NCI-H526 treated with DMSO at 0.1 percent for 48 hours (cell line): ENCODE results near the gene PDCD2L.
"Not testable (repeated sequence)": the region's sequence is repeated elsewhere in the genome, so short reads cannot be mapped to it uniquely, and the experiment has no call there.

ENCODE experiments used
- DNase-seq: peaks from one replicate; lab custom pipeline; 2025; lab: John Stamatoyannopoulos, UW

Gene PDCD2L

GRCh38 chr19:34469026-34469425 lies 64.8 kb downstream of the PDCD2L start:
- not testable (repeated sequence) for DNase-seq

DNA sequence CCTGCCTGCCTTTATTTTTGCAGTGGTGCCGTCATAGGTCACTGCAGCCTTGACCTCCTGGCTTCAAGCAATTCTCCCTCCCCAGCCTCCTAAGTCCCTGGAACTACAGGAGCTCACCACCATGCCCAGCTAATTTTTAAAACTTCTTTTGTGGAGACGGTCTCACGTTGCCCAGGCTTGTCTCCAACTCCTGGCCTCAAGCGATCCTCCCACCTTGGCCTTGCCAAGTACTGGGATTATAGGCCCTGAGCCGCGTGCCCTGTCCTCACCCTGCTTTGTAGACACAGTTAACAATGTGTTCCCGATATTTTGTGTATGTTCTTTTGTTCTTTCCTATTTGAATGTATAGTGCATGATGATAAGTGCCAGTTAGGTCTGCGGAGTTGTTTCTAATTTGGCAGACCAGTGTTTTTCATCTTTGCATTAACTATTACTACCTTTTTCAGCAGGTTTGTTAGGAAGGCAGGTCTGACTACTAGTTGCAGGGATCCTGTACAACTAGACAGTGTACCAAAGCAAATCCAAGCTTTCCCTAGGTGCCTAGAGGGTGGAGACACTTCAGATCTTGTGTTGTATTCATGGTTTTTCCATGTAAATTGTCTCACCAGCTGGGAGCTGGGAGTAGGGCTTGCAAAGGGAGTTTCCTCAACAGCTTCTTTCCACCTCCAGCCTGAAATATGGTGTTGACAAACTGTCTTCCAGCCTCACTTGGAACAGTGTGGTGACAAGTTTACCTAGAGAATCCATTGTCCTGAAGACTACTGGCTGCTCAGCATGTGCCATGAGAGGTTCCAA lies 67.9 kb downstream of the PDCD2L start:
- no peak for DNase-seq

DNA sequence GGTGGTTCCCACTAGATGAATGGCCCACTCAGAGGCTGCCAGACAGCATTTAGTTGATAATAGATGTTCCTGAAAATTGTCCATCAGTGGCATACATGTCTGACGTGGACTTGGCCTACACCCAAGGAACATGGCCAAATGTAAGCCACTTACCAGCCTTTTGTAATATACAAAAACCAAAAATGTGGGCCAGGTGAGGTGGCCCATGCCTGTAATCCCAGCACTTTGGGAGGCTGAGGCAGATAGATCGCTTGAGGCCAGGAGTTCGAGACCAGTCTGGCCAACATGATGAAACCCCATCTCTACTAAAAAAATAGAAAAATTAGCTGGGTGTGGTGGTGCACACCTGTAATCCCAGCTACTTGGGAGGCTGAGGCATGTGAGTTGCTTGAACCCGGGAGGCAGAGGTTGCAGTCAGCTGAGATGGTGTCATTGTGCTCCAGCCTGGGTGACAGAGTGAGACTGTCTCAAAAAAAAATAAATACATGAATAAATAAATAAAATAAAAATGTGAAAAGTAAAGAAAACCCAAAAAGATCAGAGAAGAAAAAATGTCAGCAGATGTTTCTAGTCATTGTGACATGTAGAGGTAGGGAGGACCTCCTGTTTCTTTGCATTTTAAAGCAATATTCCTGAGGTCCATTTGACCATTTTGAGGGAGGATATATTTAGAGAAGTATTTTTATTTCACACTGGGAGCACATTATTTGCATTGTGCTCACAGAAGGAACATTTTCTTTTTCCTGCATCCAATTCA lies 70.2 kb downstream of the PDCD2L start:
- DNase-seq, result no peak

DNA sequence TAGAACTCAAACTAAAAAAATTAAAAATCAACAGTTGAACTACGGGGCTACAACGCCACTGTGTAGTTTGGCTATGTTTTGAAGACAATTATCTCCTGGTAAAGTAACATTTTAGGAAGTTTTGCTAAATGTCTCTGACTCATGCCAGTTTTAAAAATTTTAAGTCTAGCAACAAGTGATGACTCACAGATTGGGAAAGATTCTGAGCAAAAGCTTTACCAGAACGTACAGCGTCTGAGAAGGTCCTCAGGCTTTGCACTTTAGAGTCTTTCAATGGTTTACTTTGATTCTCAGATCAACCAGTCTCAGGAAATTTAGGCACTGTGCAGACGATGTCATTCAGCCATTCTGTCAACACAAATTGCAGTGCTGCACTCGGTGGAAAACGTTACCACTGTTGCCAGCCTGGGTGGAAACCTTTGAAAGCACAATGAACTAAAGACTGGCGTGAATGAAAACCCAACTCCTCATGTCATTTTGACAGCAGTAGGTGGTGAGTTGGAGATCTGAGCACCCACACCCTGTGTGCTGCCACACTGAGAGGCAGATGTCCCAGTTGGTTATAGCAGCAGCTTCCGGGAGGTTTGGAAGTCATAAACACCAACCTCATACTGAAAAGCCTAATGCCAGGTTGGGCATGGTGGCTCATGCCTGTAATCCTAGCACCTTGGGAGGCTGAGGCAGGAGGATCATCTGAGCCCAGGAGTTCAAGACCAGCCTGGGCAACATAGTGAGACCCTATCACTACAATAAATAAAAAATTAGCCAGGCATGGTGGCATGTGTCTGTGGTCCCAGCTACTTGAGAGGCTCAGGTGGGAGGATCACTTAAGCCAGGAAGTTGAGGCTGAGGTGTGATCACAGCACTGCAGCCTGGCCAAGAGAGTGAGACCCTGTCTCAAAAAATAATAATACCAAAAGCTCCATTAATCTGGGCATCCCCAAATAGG lies 71.1 kb downstream of the PDCD2L start:
- DNase-seq, result no peak
